ENCODE measurements around the gene ADGRV1.
A peak's percentile ranks its signal among the peaks of the same experiment; 100 is the strongest.
"Not testable (repeated sequence)": the region's sequence is repeated elsewhere in the genome, so short reads cannot be mapped to it uniquely, and the experiment has no call there.

ADGRV1 gene

GRCh38 chr5:90915393-90915792 lies 356.8 kb downstream of the ADGRV1 start:
- DNase-seq: no peak

- DNase-seq: no peak
Observed at GRCh38 chr5:90916947-90917800, 358.6 kb downstream of the ADGRV1 start.

- no peak for DNase-seq
Observed at GRCh38 chr5:90917928-90918668, 359.5 kb downstream of the ADGRV1 start.

- no peak for DNase-seq
Observed at GRCh38 chr5:90921418-90921973, 362.9 kb downstream of the ADGRV1 start.

- DNase-seq: not testable (repeated sequence)
Observed at GRCh38 chr5:90924222-90924621, 365.6 kb downstream of the ADGRV1 start.

GRCh38 chr5:90929013-90929839 lies 370.6 kb downstream of the ADGRV1 start:
- DNase-seq: peak; percentile 22

GRCh38 chr5:90930062-90930461 lies 371.5 kb downstream of the ADGRV1 start:
- no peak for DNase-seq

- no peak for DNase-seq
Observed at GRCh38 chr5:90930756-90931431, 372.3 kb downstream of the ADGRV1 start.

- no peak for DNase-seq
Observed at GRCh38 chr5:90932052-90932699, 373.6 kb downstream of the ADGRV1 start.

GRCh38 chr5:90933298-90933697 lies 374.7 kb downstream of the ADGRV1 start:
- no peak for DNase-seq

GRCh38 chr5:90934091-90934719 lies 375.6 kb downstream of the ADGRV1 start:
- DNase-seq: no peak

- no peak for DNase-seq
Observed at GRCh38 chr5:90934738-90935137, 376.1 kb downstream of the ADGRV1 start.

GRCh38 chr5:90939211-90939610 lies 380.6 kb downstream of the ADGRV1 start:
- DNase-seq: no peak

- peak; percentile 23 for DNase-seq
Observed at GRCh38 chr5:90940227-90940995, 381.8 kb downstream of the ADGRV1 start.

- DNase-seq: no peak
Observed at GRCh38 chr5:90941002-90941720, 382.6 kb downstream of the ADGRV1 start.

- DNase-seq: no peak
Observed at GRCh38 chr5:90944116-90944515, 385.5 kb downstream of the ADGRV1 start.

- DNase-seq: no peak
Observed at GRCh38 chr5:90947667-90948066, 389.1 kb downstream of the ADGRV1 start.

GRCh38 chr5:90948969-90949368 lies 390.4 kb downstream of the ADGRV1 start:
- DNase-seq: no peak

- DNase-seq: no peak
Observed at GRCh38 chr5:90949469-90950358, 391.1 kb downstream of the ADGRV1 start.
